ENCODE results near the gene C1RL.

Gene C1RL

GRCh38 chr12:7137908-7138307 lies 28.9 kb upstream of the C1RL start:
- WGBS, 2 experiments: 95 to 97% methylated on average over 4 of the region's 4 CpGs
- Histone ChIP-seq H3K4me3 (ENCODE audit: insufficient read depth, low read depth, low read length) (no peak overlapping the region), H3K27ac (ENCODE audit: insufficient read depth, low read depth, low read length, poor library complexity, severe bottlenecking) (no peak overlapping the region), H3K4me1 (ENCODE audit: control insufficient read depth, insufficient read depth, low read length) (no peaks in the 10 kb centered on the region), H3K27me3 (ENCODE audit: control insufficient read depth, insufficient read depth, low read length, poor library complexity, severe bottlenecking) (no peaks in the 10 kb centered on the region), H3K36me3 (ENCODE audit: control insufficient read depth, insufficient read depth, low read length) (no peaks in the 10 kb centered on the region), H3K9me3 (ENCODE audit: control insufficient read depth, low read length) (no peaks in the 10 kb centered on the region)

DNA sequence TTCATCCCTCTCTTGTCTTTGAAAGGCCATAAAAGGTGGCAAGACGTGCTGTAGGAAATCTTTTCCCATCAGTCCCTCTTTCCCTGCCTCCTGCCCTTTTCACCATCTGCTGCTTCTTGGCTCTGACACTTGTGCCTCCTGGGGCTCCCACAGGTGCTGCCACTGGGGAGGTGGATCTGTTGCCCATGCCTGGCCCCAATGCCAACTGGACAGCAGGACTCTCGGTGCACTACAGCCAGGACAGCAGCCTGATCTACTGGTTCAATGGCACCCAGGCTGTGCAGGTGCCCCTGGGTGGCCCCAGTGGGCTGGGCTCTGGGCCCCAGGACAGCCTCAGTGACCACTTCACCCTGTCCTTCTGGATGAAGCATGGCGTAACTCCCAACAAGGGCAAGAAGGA lies 27.7 kb upstream of the C1RL start:
- Histone ChIP-seq H3K4me1 (ENCODE audit: control insufficient read depth, insufficient read depth, low read length) (peaks cover 4% of the 10 kb centered on the region), H3K27ac (ENCODE audit: insufficient read depth, low read depth, low read length, poor library complexity, severe bottlenecking) (no peak overlapping the region), H3K9me3 (ENCODE audit: control insufficient read depth, low read length) (no peaks in the 10 kb centered on the region), H3K27me3 (ENCODE audit: control insufficient read depth, insufficient read depth, low read length, poor library complexity, severe bottlenecking) (peaks cover 3% of the 10 kb centered on the region), H3K4me3 (ENCODE audit: insufficient read depth, low read depth, low read length) (no peak overlapping the region), H3K36me3 (ENCODE audit: control insufficient read depth, insufficient read depth, low read length) (no peaks in the 10 kb centered on the region)
- 89 to 92% methylated on average over 3 of the region's 3 CpGs for WGBS, 2 experiments

DNA sequence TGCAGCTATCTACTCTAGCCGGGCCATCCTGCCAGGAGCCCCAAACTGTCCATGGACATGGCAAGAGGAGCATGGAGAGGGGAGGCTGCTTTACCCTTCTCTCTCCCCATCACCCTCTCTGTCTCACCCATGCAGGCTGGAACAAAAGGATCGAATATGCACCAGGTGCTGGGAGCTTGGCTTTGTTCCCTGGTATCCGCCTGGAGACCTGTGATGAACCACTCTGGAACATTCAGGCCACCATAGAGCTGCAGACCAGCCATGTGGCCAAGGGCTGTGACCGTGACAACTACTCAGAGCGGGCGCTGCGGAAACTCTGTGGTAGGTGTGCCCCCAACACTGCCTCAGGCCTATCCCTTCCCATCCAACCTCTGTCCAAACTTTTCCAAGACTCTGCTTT lies 27.1 kb upstream of the C1RL start:
- H3K4me1 ChIP-seq (ENCODE audit: control insufficient read depth, insufficient read depth, low read length): peaks cover 8% of the 10 kb centered on the region
- WGBS, 2 experiments: 94 to 95% methylated on average over 7 of the region's 7 CpGs
- no peaks in the 10 kb centered on the region for H3K36me3 ChIP-seq (ENCODE audit: control insufficient read depth, insufficient read depth, low read length)
- H3K27me3 ChIP-seq (ENCODE audit: control insufficient read depth, insufficient read depth, low read length, poor library complexity, severe bottlenecking): peaks cover 9% of the 10 kb centered on the region
- H3K4me3 ChIP-seq (ENCODE audit: insufficient read depth, low read depth, low read length): no peak overlapping the region
- H3K27ac ChIP-seq (ENCODE audit: insufficient read depth, low read depth, low read length, poor library complexity, severe bottlenecking): no peak overlapping the region
- no peaks in the 10 kb centered on the region for H3K9me3 ChIP-seq (ENCODE audit: control insufficient read depth, low read length)

GRCh38 chr12:7134396-7135166 lies 25.6 kb upstream of the C1RL start:
- 93 to 94% methylated on average over 12 of the region's 12 CpGs for WGBS, 2 experiments
- Histone ChIP-seq H3K4me1 (ENCODE audit: control insufficient read depth, insufficient read depth, low read length) (peaks cover 12% of the 10 kb centered on the region), H3K27ac (ENCODE audit: insufficient read depth, low read depth, low read length, poor library complexity, severe bottlenecking) (no peak overlapping the region), H3K4me3 (ENCODE audit: insufficient read depth, low read depth, low read length) (no peak overlapping the region), H3K36me3 (ENCODE audit: control insufficient read depth, insufficient read depth, low read length) (no peaks in the 10 kb centered on the region), H3K27me3 (ENCODE audit: control insufficient read depth, insufficient read depth, low read length, poor library complexity, severe bottlenecking) (peaks cover 18% of the 10 kb centered on the region), H3K9me3 (ENCODE audit: control insufficient read depth, low read length) (no peaks in the 10 kb centered on the region)

DNA sequence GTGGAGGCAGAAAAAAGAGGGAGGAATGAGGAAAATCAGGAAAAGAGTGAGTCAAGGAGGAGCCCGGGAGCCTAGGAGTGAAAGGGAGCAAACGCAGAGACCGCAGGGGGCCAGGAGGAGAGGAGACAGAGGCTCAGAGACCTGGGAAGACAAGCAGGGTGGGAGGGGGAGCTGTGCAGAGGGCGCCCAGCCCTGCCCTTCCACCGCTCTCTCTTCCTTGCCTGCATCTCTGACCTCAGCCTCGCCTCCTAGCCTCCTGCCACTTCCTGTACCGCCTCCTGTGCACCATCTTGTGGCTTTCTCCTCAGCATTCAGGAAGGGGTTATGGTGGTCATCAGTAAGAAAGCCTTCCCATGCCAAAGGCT lies 22.5 kb upstream of the C1RL start:
- Histone ChIP-seq H3K9me3 (ENCODE audit: control insufficient read depth, low read length) (no peaks in the 10 kb centered on the region), H3K27ac (ENCODE audit: insufficient read depth, low read depth, low read length, poor library complexity, severe bottlenecking) (no peak overlapping the region), H3K36me3 (ENCODE audit: control insufficient read depth, insufficient read depth, low read length) (no peaks in the 10 kb centered on the region), H3K27me3 (ENCODE audit: control insufficient read depth, insufficient read depth, low read length, poor library complexity, severe bottlenecking) (peaks cover 33% of the 10 kb centered on the region), H3K4me1 (ENCODE audit: control insufficient read depth, insufficient read depth, low read length) (peaks cover 12% of the 10 kb centered on the region), H3K4me3 (ENCODE audit: insufficient read depth, low read depth, low read length) (peak overlapping the region; percentile 72)
- 34 to 45% methylated on average over 7 of the region's 7 CpGs for WGBS, 2 experiments

GRCh38 chr12:7130701-7131501 lies 21.9 kb upstream of the C1RL start:
- Histone ChIP-seq H3K27ac (ENCODE audit: insufficient read depth, low read depth, low read length, poor library complexity, severe bottlenecking) (no peak overlapping the region), H3K9me3 (ENCODE audit: control insufficient read depth, low read length) (no peaks in the 10 kb centered on the region), H3K4me3 (ENCODE audit: insufficient read depth, low read depth, low read length) (peak overlapping the region; percentile 72), H3K27me3 (ENCODE audit: control insufficient read depth, insufficient read depth, low read length, poor library complexity, severe bottlenecking) (peaks cover 33% of the 10 kb centered on the region), H3K36me3 (ENCODE audit: control insufficient read depth, insufficient read depth, low read length) (no peaks in the 10 kb centered on the region), H3K4me1 (ENCODE audit: control insufficient read depth, insufficient read depth, low read length) (peaks cover 12% of the 10 kb centered on the region)
- 1% methylated on average over 26 to 32 of the region's 32 CpGs for WGBS, 2 experiments

DNA sequence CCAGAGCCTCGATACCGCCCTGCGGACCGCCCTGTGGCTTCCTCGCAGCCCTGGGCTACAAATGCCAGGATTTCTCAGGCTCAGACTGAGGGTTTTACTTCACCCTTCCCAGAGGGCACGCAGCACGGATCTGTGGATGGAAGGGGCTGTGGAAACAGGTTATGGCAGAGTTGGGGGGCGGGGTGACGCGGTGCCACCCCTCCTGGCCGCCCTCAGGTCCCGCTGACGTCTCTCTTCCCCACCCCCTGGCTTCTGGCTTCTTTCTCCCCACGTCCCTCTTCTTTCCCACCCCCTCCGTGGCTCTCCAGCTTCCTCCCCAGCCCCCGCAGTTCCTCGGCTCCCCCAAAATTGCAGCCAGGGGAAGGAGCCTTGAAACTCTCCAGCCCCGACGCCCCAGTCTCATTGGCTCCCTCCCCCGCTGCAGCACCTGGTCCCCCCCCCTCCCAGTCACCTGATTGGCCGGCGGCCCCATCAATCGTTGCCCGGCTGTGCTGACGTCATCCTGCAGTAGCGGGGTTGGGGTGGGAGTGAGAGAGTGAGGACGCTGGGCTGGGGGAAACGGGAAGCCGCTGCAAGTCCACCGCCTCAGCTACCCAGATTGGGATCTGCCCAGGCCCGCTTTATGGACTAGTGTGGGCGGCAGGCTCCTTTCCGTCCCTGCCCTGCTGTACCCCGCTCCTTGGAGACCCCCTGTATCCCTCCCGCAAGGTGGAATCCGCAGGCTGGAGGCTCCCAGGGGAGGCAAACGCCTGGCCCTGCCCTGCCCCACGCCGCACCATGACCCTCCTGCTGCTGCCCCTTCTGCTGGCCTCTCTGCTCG lies 21.1 kb upstream of the C1RL start, which contains the start of gene CLSTN3:
TSS of gene CLSTN3 (plus strand) at position 500 of the 820 bp plus-strand sequence. CDS start at position 778, 278 bp downstream.
- no peaks in the 10 kb centered on the region for H3K9me3 ChIP-seq (ENCODE audit: control insufficient read depth, low read length)
- peaks cover 33% of the 10 kb centered on the region for H3K27me3 ChIP-seq (ENCODE audit: control insufficient read depth, insufficient read depth, low read length, poor library complexity, severe bottlenecking)
- H3K27ac ChIP-seq (ENCODE audit: insufficient read depth, low read depth, low read length, poor library complexity, severe bottlenecking): no peak within 1 kb of the TSS
- H3K36me3 ChIP-seq (ENCODE audit: control insufficient read depth, insufficient read depth, low read length): no peaks in the 10 kb centered on the region
- peaks cover 12% of the 10 kb centered on the region for H3K4me1 ChIP-seq (ENCODE audit: control insufficient read depth, insufficient read depth, low read length)
- peak within 1 kb of the TSS; percentile 72 for H3K4me3 ChIP-seq (ENCODE audit: insufficient read depth, low read depth, low read length)
- WGBS, 2 experiments: 0% methylated on average over 32 to 39 of the region's 40 CpGs

GRCh38 chr12:7129287-7129871 lies 20.4 kb upstream of the C1RL start:
- H3K4me1 ChIP-seq (ENCODE audit: control insufficient read depth, insufficient read depth, low read length): peaks cover 12% of the 10 kb centered on the region
- H3K4me3 ChIP-seq (ENCODE audit: insufficient read depth, low read depth, low read length): peak overlapping the region; percentile 72
- 12 to 16% methylated on average over 19 of the region's 19 CpGs for WGBS, 2 experiments
- H3K36me3 ChIP-seq (ENCODE audit: control insufficient read depth, insufficient read depth, low read length): no peaks in the 10 kb centered on the region
- H3K9me3 ChIP-seq (ENCODE audit: control insufficient read depth, low read length): no peaks in the 10 kb centered on the region
- peaks cover 33% of the 10 kb centered on the region for H3K27me3 ChIP-seq (ENCODE audit: control insufficient read depth, insufficient read depth, low read length, poor library complexity, severe bottlenecking)
- H3K27ac ChIP-seq (ENCODE audit: insufficient read depth, low read depth, low read length, poor library complexity, severe bottlenecking): no peak overlapping the region

DNA sequence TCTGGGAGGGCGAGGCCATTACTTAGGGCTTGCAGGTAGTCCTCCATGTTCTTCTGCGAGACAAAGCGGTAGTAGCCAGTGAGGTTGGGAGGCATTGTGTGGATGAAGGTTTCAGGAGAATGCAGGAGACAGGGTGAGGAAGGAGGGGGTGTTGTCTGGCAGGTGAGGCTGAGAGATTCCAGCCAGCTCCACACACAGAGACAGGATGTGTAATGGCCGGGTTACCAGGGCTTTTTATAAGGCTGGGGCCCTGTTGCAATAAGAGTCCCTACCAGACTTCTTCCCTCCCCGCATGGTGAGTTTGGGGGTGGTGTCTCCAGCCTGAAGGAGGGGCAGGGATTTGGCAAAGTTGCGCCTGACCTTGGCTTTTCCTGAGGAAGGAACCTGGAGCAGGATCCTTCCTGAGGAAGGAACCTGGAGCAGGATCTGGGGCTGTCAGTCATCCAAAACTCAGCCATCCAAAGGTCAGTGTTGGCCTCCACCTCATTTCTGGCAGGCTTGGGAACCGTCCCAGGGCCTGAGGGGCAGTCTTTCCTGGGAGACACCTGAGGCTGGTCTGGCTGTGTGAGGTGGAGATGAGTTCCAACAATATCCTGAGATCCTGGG lies 19.8 kb upstream of the C1RL start, which contains the start of gene RBP5:
TSS of gene RBP5 (minus strand) at position 209 of the 606 bp plus-strand sequence. CDS start at position 95, 114 bp downstream.
- WGBS, 2 experiments: 73 to 75% methylated on average over 7 of the region's 7 CpGs
- peaks cover 12% of the 10 kb centered on the region for H3K4me1 ChIP-seq (ENCODE audit: control insufficient read depth, insufficient read depth, low read length)
- H3K36me3 ChIP-seq (ENCODE audit: control insufficient read depth, insufficient read depth, low read length): no peaks in the 10 kb centered on the region
- no peak within 1 kb of the TSS for H3K27ac ChIP-seq (ENCODE audit: insufficient read depth, low read depth, low read length, poor library complexity, severe bottlenecking)
- H3K9me3 ChIP-seq (ENCODE audit: control insufficient read depth, low read length): no peaks in the 10 kb centered on the region
- peaks cover 33% of the 10 kb centered on the region for H3K27me3 ChIP-seq (ENCODE audit: control insufficient read depth, insufficient read depth, low read length, poor library complexity, severe bottlenecking)
- peak within 1 kb of the TSS; percentile 72 for H3K4me3 ChIP-seq (ENCODE audit: insufficient read depth, low read depth, low read length)

All from ectodermal cell (in vitro differentiated cells).